ENCODE measurements around the gene MBOAT2. TPM values are rescaled to one million over a fixed set of nuclear protein-coding genes. Genes with fewer than 3 reads are reported as not detected.
A peak's percentile ranks its signal among the peaks of the same experiment; 100 is the strongest.
"Not testable (repeated sequence)": the region's sequence is repeated elsewhere in the genome, so short reads cannot be mapped to it uniquely, and the experiment has no call there.

MBOAT2 gene
- polyA plus RNA-seq, 1 donor = 20.7 TPM

DNA sequence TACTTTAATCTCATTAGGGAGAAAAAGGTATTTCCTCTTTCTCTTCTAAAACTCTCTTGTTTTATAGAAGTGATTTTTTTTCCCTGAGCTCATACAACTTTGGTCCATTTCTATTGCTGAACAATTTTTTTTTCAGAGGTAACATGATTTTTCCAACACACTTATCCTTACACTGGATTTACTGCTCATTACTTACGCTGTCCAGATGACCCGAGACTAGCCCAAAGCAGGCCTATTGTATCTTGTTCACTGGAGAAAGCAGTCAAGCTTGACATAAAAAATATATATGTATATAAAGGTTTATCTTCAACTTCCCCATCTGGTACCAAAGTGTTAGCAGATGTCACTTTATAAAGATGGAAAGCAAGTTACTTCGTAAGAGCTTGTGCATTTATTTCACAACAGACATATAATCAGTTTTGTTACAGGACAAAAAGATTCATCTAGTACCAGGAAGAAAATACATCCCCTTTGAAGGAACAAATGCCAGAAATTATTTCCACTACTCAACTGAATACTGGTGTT, 95.7 kb downstream of the MBOAT2 start:
- Histone ChIP-seq H3K27me3 (ENCODE audit: control insufficient read depth, insufficient read depth, low read length) (no peaks in the 10 kb centered on the region), H3K36me3 (ENCODE audit: control insufficient read depth, insufficient read depth, low read length) (no peaks in the 10 kb centered on the region), H3K9me3 (ENCODE audit: control insufficient read depth, low read depth, low read length) (peaks cover 6% of the 10 kb centered on the region), H3K27ac (ENCODE audit: low read length) (no peak overlapping the region), H3K4me1 (ENCODE audit: control insufficient read depth, insufficient read depth, low read length) (no peaks in the 10 kb centered on the region), H3K4me3 (ENCODE audit: low read length) (no peak overlapping the region)
- WGBS (ENCODE audit: insufficient coverage, low lambda C conversion rate) = no CpG with 5 or more reads among the region's 3 CpGs
- no peak for DNase-seq

DNA sequence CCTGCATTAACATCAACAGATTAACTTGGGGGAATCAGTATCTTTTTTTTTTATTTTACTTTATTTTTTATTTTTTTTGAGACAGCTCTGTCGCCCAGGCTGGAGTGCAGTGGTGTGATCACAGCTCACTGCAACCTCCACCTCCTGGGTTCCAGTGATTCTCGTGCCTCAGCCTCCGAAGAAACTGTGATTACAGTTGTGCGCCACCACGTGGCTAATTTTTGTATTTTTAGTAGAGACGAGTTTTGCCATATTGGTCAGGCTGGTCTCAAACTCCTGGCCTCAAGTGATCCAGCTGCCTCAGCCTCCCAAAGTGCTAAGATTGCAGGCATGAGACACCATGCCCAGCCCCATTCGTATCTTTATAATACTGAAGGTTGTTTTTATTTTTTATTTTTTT, 99.6 kb downstream of the MBOAT2 start:
- not testable (repeated sequence) for H3K27ac ChIP-seq (ENCODE audit: low read length); H3K36me3 ChIP-seq (ENCODE audit: control insufficient read depth, insufficient read depth, low read length); H3K4me1 ChIP-seq (ENCODE audit: control insufficient read depth, insufficient read depth, low read length); H3K9me3 ChIP-seq (ENCODE audit: control insufficient read depth, low read depth, low read length); DNase-seq; H3K4me3 ChIP-seq (ENCODE audit: low read length); H3K27me3 ChIP-seq (ENCODE audit: control insufficient read depth, insufficient read depth, low read length)
- WGBS (ENCODE audit: insufficient coverage, low lambda C conversion rate) = 100% methylated on average over 4 of the region's 7 CpGs

DNA sequence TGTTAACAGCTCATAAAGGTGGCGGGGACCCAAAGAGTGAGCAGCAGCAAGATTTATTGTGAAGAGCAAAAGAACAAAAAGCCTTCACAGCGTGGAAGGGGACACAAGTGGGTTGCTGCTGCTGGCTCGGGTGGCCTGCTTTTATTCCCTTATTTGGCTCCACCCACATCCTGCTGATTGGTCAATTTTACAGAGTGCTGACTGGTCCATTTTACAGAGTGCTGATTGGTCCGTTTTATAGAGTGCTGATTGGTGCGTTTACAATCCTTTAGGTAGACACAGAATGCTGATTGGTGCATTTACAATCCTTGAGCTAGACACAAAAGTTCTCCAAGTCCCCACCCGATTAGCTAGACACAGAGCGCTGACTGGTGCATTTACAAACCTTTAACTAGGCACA, 100.7 kb downstream of the MBOAT2 start:
- not testable (repeated sequence) for H3K4me1 ChIP-seq (ENCODE audit: control insufficient read depth, insufficient read depth, low read length); H3K27me3 ChIP-seq (ENCODE audit: control insufficient read depth, insufficient read depth, low read length); DNase-seq; H3K27ac ChIP-seq (ENCODE audit: low read length); H3K9me3 ChIP-seq (ENCODE audit: control insufficient read depth, low read depth, low read length); H3K4me3 ChIP-seq (ENCODE audit: low read length); H3K36me3 ChIP-seq (ENCODE audit: control insufficient read depth, insufficient read depth, low read length)
- no CpG with 5 or more reads among the region's 7 CpGs for whole genome bisulfite sequencing (ENCODE audit: insufficient coverage, low lambda C conversion rate)

DNA sequence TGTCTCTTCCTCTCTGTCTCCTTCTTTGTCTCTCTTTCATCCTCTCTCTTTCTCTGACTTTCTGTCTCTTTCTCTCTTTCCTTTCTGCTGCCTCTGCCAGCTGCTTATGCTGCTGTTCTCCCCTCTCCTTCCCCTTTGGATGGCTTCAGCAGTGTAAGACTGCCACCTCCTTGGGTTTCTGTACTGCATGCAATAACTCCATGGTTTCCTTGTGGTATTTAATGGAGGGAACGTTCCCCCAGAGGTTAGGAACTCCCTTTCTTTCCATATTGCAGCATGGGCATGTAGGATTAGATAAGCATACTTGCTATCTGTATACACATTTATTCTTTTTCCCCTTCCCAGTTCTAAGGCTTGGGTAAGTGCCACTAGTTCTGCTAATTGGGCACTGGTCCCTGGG, 106.3 kb downstream of the MBOAT2 start:
- no CpG with 5 or more reads among the region's 1 CpG for WGBS (ENCODE audit: insufficient coverage, low lambda C conversion rate)
- H3K4me1 ChIP-seq (ENCODE audit: control insufficient read depth, insufficient read depth, low read length); H3K36me3 ChIP-seq (ENCODE audit: control insufficient read depth, insufficient read depth, low read length); H3K27ac ChIP-seq (ENCODE audit: low read length); H3K9me3 ChIP-seq (ENCODE audit: control insufficient read depth, low read depth, low read length); DNase-seq; H3K4me3 ChIP-seq (ENCODE audit: low read length); H3K27me3 ChIP-seq (ENCODE audit: control insufficient read depth, insufficient read depth, low read length): not testable (repeated sequence)

DNA sequence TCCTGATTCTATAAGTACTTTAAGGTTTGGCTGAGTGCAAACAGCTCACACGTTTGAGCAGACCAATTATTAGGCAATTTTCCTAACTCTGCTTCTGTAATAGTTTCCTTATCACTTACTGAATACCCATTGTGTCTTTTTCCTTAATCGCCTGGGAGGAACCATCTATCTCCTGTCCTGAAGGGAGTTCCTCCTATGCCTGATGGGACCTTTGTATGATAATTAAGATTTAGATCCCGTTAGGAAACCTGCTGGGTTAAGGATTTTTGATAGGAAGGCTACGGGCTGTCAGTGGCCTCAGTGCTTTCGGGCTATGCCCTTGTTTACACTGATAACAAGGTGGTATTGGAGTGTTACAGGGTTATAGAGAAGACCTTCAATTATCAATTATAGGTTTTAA, 106.8 kb downstream of the MBOAT2 start:
- not testable (repeated sequence) for H3K27me3 ChIP-seq (ENCODE audit: control insufficient read depth, insufficient read depth, low read length); H3K4me3 ChIP-seq (ENCODE audit: low read length); H3K36me3 ChIP-seq (ENCODE audit: control insufficient read depth, insufficient read depth, low read length); H3K9me3 ChIP-seq (ENCODE audit: control insufficient read depth, low read depth, low read length); H3K4me1 ChIP-seq (ENCODE audit: control insufficient read depth, insufficient read depth, low read length); DNase-seq; H3K27ac ChIP-seq (ENCODE audit: low read length)
- 43% methylated on average over 1 of the region's 5 CpGs for WGBS (ENCODE audit: insufficient coverage, low lambda C conversion rate)

DNA sequence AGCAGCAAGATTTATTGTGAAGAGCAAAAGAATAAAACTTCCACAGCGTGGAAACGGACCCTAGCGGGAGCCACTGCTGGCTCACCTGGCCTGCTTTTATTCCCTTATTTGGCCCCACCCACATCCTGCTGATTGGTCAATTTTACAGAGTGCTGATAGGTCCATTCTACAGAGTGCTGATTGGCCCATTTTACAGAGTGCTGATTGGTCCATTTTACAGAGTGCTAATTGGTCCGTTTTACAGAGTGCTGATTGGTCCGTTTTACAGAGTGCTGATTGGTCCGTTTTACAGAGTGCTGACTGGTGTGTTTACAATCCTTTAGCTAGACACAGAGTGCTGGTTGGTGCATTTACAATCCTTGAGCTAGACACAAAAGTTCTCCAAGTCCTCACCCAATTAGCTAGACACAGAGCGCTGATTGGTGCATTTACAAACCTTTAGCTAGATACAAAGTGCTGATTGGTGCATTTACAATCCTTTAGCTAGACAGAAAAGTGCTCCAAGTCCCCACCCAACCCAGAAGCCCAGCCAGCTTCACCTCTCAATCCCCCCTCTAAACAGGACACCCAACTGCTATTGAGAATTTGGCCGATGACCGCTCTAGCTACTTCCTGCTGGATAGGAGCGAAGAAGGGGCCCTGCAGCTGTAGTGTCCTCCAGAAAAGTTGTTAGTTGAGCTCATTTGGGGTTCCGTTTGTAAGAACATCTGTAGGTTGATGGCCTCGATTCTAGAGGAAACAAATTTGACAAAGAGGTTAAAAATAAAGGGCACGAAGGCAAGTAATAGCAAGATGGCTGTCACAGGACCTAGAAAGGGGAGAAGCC, 108.2 kb downstream of the MBOAT2 start:
- H3K4me1 ChIP-seq (ENCODE audit: control insufficient read depth, insufficient read depth, low read length); DNase-seq; H3K9me3 ChIP-seq (ENCODE audit: control insufficient read depth, low read depth, low read length); H3K36me3 ChIP-seq (ENCODE audit: control insufficient read depth, insufficient read depth, low read length); H3K27ac ChIP-seq (ENCODE audit: low read length); H3K4me3 ChIP-seq (ENCODE audit: low read length); H3K27me3 ChIP-seq (ENCODE audit: control insufficient read depth, insufficient read depth, low read length): not testable (repeated sequence)
- no CpG with 5 or more reads among the region's 13 CpGs for WGBS (ENCODE audit: insufficient coverage, low lambda C conversion rate)

DNA sequence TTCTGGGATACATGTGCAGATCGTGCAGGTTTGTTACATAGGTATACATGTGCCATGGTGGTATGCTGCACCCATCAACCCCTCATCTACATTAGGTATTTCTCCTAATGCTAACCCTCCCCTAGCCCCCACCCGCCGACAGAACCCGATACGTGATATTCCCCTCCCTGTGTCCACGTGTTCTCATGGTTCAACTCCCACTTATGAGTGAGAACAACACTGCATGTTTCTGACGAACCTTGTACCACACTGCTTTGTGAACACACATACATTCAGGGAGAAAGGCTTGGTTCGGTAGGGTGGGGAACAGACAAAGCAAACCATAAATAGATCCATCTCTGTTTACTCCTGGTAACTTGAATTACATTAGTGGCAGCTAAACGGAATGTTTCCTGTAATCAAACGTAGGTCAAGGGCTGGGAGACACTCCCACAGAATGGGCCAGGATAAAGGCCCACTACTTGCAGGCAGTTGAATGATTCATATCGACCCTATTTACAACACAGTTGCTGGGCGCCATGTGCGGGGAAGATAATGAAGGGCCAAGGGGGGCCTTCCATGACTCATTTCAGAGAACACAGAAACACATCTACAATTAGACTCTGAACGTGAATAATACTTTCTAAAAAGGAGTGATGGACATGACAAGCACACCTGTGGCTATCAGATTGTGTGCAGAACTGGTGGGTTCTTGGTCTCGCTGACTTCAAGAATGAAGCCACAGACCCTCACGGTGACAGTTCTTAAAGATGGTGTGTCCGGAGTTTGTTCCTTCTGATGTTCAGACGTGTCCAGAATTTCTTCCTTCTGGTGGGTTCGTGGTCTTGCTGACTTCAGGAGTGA, 109.3 kb downstream of the MBOAT2 start:
- Histone ChIP-seq H3K9me3 (ENCODE audit: control insufficient read depth, low read depth, low read length) (no peaks in the 10 kb centered on the region), H3K27ac (ENCODE audit: low read length) (no peak overlapping the region), H3K4me1 (ENCODE audit: control insufficient read depth, insufficient read depth, low read length) (no peaks in the 10 kb centered on the region), H3K4me3 (ENCODE audit: low read length) (no peak overlapping the region), H3K36me3 (ENCODE audit: control insufficient read depth, insufficient read depth, low read length) (no peaks in the 10 kb centered on the region), H3K27me3 (ENCODE audit: control insufficient read depth, insufficient read depth, low read length) (no peaks in the 10 kb centered on the region)
- DNase-seq = peak; percentile 17 to 27
- WGBS (ENCODE audit: insufficient coverage, low lambda C conversion rate) = no CpG with 5 or more reads among the region's 19 CpGs

DNA sequence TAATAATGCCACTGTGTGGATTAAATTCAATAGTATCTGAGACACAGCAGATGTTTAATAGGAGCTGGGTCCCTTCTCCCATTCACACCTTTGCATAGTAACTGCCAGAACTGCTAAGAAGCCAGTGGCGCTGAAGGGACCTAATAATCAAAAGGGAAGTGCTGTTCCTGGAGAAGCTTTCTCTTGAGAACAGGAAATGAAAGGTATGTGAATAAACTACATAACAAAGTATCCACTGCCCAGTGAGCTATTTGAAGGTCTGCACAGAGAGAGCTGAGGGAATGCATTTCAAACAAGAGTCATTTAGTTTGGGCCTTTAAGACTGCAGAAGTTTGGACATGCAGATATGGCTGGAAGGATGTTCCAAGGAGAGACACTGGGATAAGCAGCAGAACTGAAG, 110.0 kb downstream of the MBOAT2 start:
- no peaks in the 10 kb centered on the region for H3K27me3 ChIP-seq (ENCODE audit: control insufficient read depth, insufficient read depth, low read length)
- H3K27ac ChIP-seq (ENCODE audit: low read length) = no peak overlapping the region
- DNase-seq = no peak
- WGBS (ENCODE audit: insufficient coverage, low lambda C conversion rate) = no CpG with 5 or more reads among the region's 1 CpG
- no peaks in the 10 kb centered on the region for H3K9me3 ChIP-seq (ENCODE audit: control insufficient read depth, low read depth, low read length)
- no peak overlapping the region for H3K4me3 ChIP-seq (ENCODE audit: low read length)
- no peaks in the 10 kb centered on the region for H3K4me1 ChIP-seq (ENCODE audit: control insufficient read depth, insufficient read depth, low read length)
- no peaks in the 10 kb centered on the region for H3K36me3 ChIP-seq (ENCODE audit: control insufficient read depth, insufficient read depth, low read length)

DNA sequence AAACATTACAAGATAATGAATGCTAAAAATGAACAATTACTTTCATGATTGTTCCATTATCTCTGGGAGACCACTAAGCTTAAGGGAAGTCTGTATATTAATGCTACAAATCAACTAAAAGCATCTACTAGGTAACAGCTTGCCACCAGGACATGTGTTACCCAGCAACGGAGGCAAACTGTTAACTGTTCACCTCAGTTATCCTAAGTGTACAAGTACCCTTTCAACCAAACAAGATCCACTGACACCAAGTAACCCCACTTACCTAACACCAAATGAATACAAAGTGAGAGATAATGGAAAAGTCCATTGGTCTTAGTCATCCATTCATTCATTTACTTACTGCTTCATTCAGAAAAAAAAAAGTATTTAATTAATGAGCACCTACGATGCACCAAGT, 111.4 kb downstream of the MBOAT2 start:
- no peaks in the 10 kb centered on the region for H3K4me1 ChIP-seq (ENCODE audit: control insufficient read depth, insufficient read depth, low read length)
- no peaks in the 10 kb centered on the region for H3K36me3 ChIP-seq (ENCODE audit: control insufficient read depth, insufficient read depth, low read length)
- 60% methylated on average over 1 of the region's 2 CpGs for WGBS (ENCODE audit: insufficient coverage, low lambda C conversion rate)
- no peak overlapping the region for H3K4me3 ChIP-seq (ENCODE audit: low read length)
- no peak overlapping the region for H3K27ac ChIP-seq (ENCODE audit: low read length)
- no peaks in the 10 kb centered on the region for H3K9me3 ChIP-seq (ENCODE audit: control insufficient read depth, low read depth, low read length)
- no peaks in the 10 kb centered on the region for H3K27me3 ChIP-seq (ENCODE audit: control insufficient read depth, insufficient read depth, low read length)
- DNase-seq = peak in 1 of 2 donors; percentile 22

DNA sequence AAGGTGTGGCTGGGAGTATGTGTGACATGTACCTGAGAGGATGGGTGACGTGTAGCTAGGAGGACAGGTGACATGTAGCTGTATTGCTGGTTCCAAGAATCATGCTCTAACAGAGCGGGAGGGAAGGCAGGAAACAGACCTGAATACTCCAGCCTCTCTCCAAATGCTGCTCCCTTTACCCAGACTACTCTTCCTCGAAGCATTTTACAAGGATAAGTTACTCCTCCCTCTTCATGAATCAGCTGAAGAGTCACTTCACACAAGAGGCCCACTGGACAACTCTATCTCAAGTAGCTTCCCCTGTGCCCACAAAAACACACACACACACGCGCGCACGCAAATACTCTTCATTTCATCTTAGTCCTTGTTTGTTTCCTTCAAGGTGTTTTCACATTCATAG, 113.5 kb downstream of the MBOAT2 start:
- Histone ChIP-seq H3K27me3 (ENCODE audit: control insufficient read depth, insufficient read depth, low read length) (no peaks in the 10 kb centered on the region), H3K4me3 (ENCODE audit: low read length) (no peak overlapping the region), H3K4me1 (ENCODE audit: control insufficient read depth, insufficient read depth, low read length) (peaks cover 8% of the 10 kb centered on the region), H3K36me3 (ENCODE audit: control insufficient read depth, insufficient read depth, low read length) (no peaks in the 10 kb centered on the region), H3K9me3 (ENCODE audit: control insufficient read depth, low read depth, low read length) (no peaks in the 10 kb centered on the region), H3K27ac (ENCODE audit: low read length) (no peak overlapping the region)
- no peak for DNase-seq
- WGBS (ENCODE audit: insufficient coverage, low lambda C conversion rate) = 96% methylated on average over 4 of the region's 7 CpGs

Data from large intestine (tissue), 3 donors.